Activated naive CD4-positive, alpha-beta T cell treated with anti-CD3 and anti-CD28 coated beads, Interleukin-2, amount 50 U/mL, for 16 hours (primary cell): ENCODE data around the gene PEPD.

Source experiments
- DNase-seq: peaks from one replicate; pipeline ENCODE4 v3.0.0-alpha.2; 2020

The PEPD gene

GRCh38 chr19:33346665-33347064 is 174.9 kb downstream of the PEPD start:
- no peak for DNase-seq

- DNase-seq: no peak
Observed at GRCh38 chr19:33345163-33345562, 176.4 kb downstream of the PEPD start.

GRCh38 chr19:33344573-33344925 is 177.0 kb downstream of the PEPD start:
- no peak for DNase-seq

- DNase-seq: no peak
Observed at GRCh38 chr19:33343859-33344572, 177.6 kb downstream of the PEPD start.

GRCh38 chr19:33343301-33343700 is 178.3 kb downstream of the PEPD start:
- no peak for DNase-seq

GRCh38 chr19:33340991-33341390 is 180.6 kb downstream of the PEPD start:
- no peak for DNase-seq

- DNase-seq: no peak
Observed at GRCh38 chr19:33339016-33339984, 182.3 kb downstream of the PEPD start.
